ENCODE data around the gene OSBPL3. TPM values are rescaled to one million over a fixed set of nuclear protein-coding genes. Genes with fewer than 3 reads are reported as not detected.
A peak's percentile ranks its signal among the peaks of the same experiment; 100 is the strongest.

Gene OSBPL3
- polyA plus RNA-seq, 1 donor from 2014 or later: 0.26 TPM

DNA sequence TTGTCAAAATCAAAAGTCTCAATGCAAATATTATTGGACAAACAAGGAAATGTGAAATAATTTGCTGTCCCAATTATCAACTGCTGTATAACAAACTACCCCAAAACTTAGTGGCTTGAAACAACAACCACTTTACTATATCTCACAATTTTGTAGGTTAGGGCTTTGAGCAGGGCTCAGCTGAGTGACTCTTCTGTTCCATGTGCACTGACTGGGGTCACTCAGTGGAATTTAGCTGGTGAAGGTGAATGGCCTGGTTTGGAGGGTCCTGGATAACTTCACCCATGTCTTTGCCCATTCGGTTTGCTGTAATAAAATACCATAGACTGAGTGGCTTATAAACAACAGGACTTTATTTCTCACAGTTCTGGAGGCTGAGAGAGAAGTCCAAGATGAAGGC is 219.0 kb downstream of the OSBPL3 start:
- no peaks in the 10 kb centered on the region for H3K27me3 ChIP-seq (ENCODE audit: insufficient read depth, low read depth, low read length)
- H3K36me3 ChIP-seq (ENCODE audit: insufficient read depth, low read length): no peaks in the 10 kb centered on the region
- H4K20me1 ChIP-seq (ENCODE audit: insufficient read depth): no peaks in the 10 kb centered on the region
- no peaks in the 10 kb centered on the region for H3F3A ChIP-seq (ENCODE audit: insufficient read depth, low read length, poor library complexity, severe bottlenecking)
- no peak overlapping the region for H2AFZ ChIP-seq (ENCODE audit: low read depth, low read length)
- H3K79me2 ChIP-seq (replicated peaks; ENCODE audit: insufficient read depth, low read length): no peaks in the 10 kb centered on the region
- no peaks in the 10 kb centered on the region for H3K9me3 ChIP-seq (ENCODE audit: low read length)
- H3K9ac ChIP-seq (ENCODE audit: low read length): no peak overlapping the region
- TF ChIP-seq MXI1 (conservative IDR thresholded peaks at IDR 0.05; ENCODE audit: poor library complexity, severe bottlenecking) (no peak), POLR2AphosphoS5 (IDR thresholded peaks at IDR 0.05) (no peak), EZH2 (IDR thresholded peaks at IDR 0.05; ENCODE audit: borderline replicate concordance, insufficient read depth, low read length, poor library complexity, severe bottlenecking) (no peak), RAD21 (conservative IDR thresholded peaks at IDR 0.05) (no peak), EP300 (conservative IDR thresholded peaks at IDR 0.05; ENCODE audit: poor library complexity, severe bottlenecking) (no peak), SMC3 (conservative IDR thresholded peaks at IDR 0.05; ENCODE audit: poor library complexity) (no peak), TAF1 (IDR thresholded peaks at IDR 0.05; ENCODE audit: low read depth) (no peak)
- TF ChIP-seq, protein P1, sequence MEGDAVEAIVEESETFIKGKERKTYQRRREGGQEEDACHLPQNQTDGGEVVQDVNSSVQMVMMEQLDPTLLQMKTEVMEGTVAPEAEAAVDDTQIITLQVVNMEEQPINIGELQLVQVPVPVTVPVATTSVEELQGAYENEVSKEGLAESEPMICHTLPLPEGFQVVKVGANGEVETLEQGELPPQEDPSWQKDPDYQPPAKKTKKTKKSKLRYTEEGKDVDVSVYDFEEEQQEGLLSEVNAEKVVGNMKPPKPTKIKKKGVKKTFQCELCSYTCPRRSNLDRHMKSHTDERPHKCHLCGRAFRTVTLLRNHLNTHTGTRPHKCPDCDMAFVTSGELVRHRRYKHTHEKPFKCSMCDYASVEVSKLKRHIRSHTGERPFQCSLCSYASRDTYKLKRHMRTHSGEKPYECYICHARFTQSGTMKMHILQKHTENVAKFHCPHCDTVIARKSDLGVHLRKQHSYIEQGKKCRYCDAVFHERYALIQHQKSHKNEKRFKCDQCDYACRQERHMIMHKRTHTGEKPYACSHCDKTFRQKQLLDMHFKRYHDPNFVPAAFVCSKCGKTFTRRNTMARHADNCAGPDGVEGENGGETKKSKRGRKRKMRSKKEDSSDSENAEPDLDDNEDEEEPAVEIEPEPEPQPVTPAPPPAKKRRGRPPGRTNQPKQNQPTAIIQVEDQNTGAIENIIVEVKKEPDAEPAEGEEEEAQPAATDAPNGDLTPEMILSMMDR (IDR thresholded peaks at IDR 0.05; ENCODE audit: poor library complexity, severe bottlenecking): no peak
- TF ChIP-seq, protein P2, sequence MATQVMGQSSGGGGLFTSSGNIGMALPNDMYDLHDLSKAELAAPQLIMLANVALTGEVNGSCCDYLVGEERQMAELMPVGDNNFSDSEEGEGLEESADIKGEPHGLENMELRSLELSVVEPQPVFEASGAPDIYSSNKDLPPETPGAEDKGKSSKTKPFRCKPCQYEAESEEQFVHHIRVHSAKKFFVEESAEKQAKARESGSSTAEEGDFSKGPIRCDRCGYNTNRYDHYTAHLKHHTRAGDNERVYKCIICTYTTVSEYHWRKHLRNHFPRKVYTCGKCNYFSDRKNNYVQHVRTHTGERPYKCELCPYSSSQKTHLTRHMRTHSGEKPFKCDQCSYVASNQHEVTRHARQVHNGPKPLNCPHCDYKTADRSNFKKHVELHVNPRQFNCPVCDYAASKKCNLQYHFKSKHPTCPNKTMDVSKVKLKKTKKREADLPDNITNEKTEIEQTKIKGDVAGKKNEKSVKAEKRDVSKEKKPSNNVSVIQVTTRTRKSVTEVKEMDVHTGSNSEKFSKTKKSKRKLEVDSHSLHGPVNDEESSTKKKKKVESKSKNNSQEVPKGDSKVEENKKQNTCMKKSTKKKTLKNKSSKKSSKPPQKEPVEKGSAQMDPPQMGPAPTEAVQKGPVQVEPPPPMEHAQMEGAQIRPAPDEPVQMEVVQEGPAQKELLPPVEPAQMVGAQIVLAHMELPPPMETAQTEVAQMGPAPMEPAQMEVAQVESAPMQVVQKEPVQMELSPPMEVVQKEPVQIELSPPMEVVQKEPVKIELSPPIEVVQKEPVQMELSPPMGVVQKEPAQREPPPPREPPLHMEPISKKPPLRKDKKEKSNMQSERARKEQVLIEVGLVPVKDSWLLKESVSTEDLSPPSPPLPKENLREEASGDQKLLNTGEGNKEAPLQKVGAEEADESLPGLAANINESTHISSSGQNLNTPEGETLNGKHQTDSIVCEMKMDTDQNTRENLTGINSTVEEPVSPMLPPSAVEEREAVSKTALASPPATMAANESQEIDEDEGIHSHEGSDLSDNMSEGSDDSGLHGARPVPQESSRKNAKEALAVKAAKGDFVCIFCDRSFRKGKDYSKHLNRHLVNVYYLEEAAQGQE (IDR thresholded peaks at IDR 0.05; ENCODE audit: borderline replicate concordance): no peak
- no peak overlapping the region for H3K27ac ChIP-seq (ENCODE audit: low read length)
- H3K4me3 ChIP-seq (ENCODE audit: low read length): no peak overlapping the region
- no peaks in the 10 kb centered on the region for H3K9me2 ChIP-seq (ENCODE audit: insufficient read depth, low read length)
- H3K4me2 ChIP-seq (ENCODE audit: low read length): no peak overlapping the region

DNA sequence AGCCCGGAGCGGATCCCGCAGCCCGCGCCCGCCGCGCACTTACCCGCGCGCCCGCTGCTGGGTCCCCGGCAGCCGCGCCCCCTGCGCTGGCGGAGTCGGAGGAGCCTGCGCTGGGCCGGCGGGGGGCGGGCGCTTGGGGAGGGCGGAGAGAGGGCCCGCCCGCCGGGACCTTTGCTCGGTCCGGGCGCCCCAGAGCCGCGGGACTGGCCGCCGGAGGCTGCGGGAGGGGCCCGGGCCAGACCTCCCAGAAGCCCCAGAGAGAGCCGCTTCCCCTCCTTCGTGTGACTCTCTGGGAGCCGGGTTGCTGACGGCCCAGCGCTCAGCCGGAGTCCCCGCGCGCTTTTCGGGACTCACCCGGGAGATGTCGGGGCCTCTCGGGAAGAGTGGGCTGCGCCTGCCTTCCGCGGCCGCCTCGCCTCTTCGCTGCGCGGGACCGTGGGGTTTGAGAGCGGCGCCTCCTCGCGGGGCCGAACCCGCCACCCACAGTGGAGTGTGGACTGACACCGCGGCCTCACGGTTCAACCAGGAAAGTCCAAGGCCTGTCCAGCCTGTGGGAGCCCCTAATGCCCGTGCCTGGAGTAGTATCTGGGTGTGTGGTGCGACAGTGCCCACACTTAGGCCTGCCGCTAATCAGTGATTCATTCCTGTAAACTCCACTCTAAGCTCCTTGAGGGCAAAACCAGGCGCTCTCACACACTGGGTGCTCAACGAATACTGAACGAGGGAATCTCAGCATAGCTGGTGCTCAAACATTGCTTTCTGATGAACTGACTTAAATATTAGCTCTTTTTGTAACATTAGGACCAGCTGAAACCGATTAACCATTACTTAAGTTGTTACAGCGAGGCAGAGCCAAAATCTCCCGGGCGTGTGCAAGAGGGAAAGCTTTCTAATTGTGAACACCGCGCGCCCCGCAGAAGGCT is 222.4 kb downstream of the OSBPL3 start, which contains the start of gene GSDME:
GSDME (minus strand) TSS at position 112 of the 923 bp plus-strand sequence. CDS start 7,690 bp downstream, outside the sequence.
- H3K9me2 ChIP-seq (ENCODE audit: insufficient read depth, low read length): no peaks in the 10 kb centered on the region
- H2AFZ ChIP-seq (ENCODE audit: low read depth, low read length): peak within 1 kb of the TSS; percentile 86
- peak within 1 kb of the TSS; percentile 85 for H3K9ac ChIP-seq (ENCODE audit: low read length)
- TF ChIP-seq EP300 (conservative IDR thresholded peaks at IDR 0.05; ENCODE audit: poor library complexity, severe bottlenecking): no peak
- peak; percentile 48 for TF ChIP-seq TAF1 (IDR thresholded peaks at IDR 0.05; ENCODE audit: low read depth)
- TF ChIP-seq, protein P2 (IDR thresholded peaks at IDR 0.05; ENCODE audit: borderline replicate concordance): no peak
- TF ChIP-seq EZH2 (IDR thresholded peaks at IDR 0.05; ENCODE audit: borderline replicate concordance, insufficient read depth, low read length, poor library complexity, severe bottlenecking): no peak
- TF ChIP-seq SMC3 (conservative IDR thresholded peaks at IDR 0.05; ENCODE audit: poor library complexity): peak; percentile 20
- TF ChIP-seq POLR2AphosphoS5 (IDR thresholded peaks at IDR 0.05): peak; percentile 5
- TF ChIP-seq, protein P1 (IDR thresholded peaks at IDR 0.05; ENCODE audit: poor library complexity, severe bottlenecking): peak; percentile 37
- TF ChIP-seq RAD21 (conservative IDR thresholded peaks at IDR 0.05): no peak
- peak; percentile 9 for TF ChIP-seq MXI1 (conservative IDR thresholded peaks at IDR 0.05; ENCODE audit: poor library complexity, severe bottlenecking)
- H3F3A ChIP-seq (ENCODE audit: insufficient read depth, low read length, poor library complexity, severe bottlenecking): no peaks in the 10 kb centered on the region
- H3K4me3 ChIP-seq (ENCODE audit: low read length): peak within 1 kb of the TSS; percentile 79
- peak within 1 kb of the TSS; percentile 45 for H3K4me2 ChIP-seq (ENCODE audit: low read length)
- H3K36me3 ChIP-seq (ENCODE audit: insufficient read depth, low read length): no peaks in the 10 kb centered on the region
- H3K27me3 ChIP-seq (ENCODE audit: insufficient read depth, low read depth, low read length): no peaks in the 10 kb centered on the region
- H4K20me1 ChIP-seq (ENCODE audit: insufficient read depth): no peaks in the 10 kb centered on the region
- no peaks in the 10 kb centered on the region for H3K9me3 ChIP-seq (ENCODE audit: low read length)
- no peaks in the 10 kb centered on the region for H3K79me2 ChIP-seq (replicated peaks; ENCODE audit: insufficient read depth, low read length)
- peak within 1 kb of the TSS; percentile 71 for H3K27ac ChIP-seq (ENCODE audit: low read length)

Measured in neural cell (in vitro differentiated cells).